HG03432 (cell line): ENCODE data around the gene MCOLN2.
"Not testable (repeated sequence)": the region's sequence is repeated elsewhere in the genome, so short reads cannot be mapped to it uniquely, and the experiment has no call there.

ENCODE experiments used
- ATAC-seq: cut with Tn5 transposase; IDR thresholded peaks from one replicate; pipeline ENCODE4 v1.9.1; 2021; ENCODE audit warnings: mild to moderate bottlenecking, moderate library complexity; ENCODE audit not compliant: unreplicated experiment

The MCOLN2 gene

DNA sequence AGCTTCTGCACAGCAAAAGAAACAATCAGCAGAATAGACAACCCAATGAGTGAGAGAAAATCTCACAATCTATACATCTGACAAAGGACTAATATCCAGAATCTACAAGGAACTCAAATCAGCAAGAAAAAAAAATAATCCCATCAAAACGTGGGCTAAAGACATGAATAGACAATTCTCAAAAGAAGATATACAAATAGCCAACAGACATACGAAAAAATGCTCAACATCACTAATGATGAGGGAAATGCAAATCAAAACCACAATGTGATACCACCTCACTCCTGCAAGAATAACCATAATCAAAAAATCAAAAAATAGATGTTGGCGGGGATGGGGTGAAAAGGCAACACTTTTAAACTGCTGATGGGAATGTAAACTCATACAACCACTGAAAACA, 10.4 kb downstream of the MCOLN2 start:
- ATAC-seq: not testable (repeated sequence)

DNA sequence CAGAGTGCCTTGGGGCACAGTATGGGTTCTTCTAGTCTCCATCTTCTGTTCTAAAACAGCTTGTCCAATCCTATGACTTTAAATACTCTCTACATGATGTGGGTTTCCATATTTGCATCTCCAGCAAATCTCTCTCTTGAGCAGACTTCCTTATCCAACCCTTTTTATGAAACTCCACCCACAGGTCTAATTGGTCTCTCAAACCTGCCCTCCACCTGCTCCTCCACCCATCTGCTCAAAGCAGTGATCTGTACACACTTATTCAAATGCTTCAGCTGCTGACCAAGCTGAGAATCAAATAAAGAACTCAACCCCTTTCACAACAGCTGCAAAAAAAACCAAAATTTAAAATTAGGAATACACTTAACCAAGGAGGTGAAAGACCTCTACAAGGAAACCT, 11.5 kb downstream of the MCOLN2 start:
- ATAC-seq: no peak

DNA sequence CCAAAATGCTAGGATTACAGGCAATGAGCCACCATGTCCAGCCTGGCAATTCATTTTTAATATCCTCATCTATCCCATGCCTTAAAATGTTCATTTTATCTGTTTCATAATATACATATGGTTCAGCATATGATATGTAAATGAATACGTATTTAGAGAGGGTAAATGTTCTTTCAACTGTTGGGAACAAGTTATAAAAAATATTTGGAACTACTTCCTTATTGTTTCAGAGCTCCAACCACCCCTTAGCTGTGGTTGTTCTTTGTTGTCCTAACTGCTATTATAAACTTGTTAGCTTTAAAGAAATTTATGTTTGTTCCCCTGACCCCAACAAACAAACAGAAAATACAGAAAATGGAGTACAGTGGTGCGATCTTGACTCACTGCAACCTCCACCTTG, 14.5 kb downstream of the MCOLN2 start:
- ATAC-seq: no peak

DNA sequence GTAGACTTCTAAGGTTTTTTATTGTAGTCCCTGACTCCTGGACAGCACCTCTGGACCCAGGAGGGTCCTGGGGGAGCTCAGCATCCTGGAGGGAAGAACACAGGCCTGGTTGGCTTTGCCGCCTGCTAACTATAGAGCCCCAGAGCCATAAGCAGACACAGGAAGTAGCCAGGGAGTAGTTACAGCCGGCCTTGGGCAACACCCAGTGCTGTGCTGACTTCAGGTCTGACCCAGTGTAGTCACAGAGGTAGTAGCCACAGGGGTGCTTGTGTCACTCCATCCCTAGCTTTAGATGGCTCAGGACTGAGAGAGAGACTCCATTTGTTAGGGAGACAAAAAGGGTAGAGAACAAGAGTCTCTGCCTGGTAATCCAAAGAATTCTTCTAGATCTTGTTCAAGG, 21.9 kb downstream of the MCOLN2 start:
- peak; percentile 33 for ATAC-seq

DNA sequence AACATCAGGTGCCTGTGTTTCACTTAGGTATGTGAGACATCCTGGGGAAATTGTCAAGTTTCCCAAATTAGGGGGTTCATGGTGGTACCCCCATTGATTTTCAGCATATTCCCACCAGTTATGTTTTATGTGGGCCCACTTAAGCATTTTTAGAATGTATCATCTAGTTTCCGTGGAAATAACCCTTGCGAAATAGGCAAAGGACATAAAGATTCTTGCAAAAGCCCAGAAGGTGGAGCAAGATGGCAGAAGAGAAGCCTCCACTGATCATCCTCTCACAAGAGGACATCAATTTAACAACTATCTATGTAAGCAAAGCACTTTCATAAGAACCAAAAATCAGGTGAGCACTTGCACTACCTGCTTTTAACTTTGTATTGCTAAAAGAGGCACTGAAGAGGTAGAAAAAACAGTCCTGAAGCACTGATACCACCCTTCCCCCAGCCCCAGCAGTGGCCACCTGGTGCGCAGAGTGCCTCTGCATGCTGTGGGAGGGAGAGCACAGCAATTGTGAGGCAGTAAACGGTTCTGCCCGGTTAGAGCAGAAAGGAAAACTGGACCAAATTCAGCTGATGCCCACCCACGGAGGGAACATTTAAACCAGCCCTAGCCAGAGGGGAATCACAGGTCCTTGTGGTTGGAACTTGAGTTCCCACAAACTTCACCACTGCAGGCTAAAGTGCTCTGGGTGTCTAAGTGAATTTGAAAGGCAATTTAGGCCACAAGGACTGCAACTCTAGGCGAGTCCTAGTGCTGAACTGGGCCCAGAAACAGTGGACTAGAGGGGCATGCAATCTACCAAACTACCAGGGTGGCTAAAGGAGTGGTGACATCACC, 23.2 kb downstream of the MCOLN2 start:
- peak; percentile 45 for ATAC-seq

DNA sequence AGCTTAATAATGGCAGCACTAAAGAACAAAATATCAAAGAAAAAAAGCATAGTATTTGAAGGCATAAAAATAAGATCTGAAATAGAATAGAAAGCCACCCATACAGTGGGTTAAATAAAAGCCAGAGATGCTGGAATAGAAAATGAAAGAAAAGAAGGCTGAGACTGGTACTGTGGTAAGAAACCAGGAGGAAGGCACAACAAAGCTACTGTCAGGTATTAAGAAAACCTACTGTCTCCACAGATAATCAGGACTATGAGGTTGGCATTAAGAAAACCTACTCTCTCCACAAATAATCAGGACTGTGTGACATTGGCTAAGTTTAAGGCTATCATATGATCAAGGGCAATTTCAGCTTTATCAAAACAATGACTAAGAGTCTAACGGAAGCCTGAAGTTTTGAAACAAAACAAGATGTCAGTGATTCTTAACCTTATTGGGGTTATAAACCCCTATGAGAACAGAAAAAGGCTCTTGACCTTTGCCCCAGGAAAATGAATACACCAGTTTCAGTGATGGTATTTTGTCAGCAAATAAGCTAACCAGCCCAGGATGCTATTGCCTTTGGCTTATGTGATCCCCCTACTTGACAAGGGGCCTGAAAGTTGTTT, 24.4 kb downstream of the MCOLN2 start:
- peak; percentile 38 for ATAC-seq

DNA sequence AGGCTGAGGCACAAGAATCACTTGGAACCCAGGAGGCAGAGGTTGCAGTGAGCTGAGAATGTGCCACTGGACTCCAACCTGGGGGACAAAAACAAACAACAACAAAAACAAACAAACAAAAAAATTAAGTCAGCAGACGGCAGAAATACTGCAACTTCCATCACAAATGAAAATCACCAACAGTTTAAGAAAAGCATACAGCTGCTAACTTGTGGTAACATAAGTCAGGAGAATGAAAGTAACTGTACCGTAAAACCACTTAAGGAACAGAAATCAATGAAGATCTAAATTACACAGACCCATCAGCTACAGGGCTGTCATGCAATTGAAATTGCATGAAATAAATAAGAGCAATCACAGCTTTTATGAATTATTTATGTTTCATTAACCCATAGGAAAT, 25.0 kb downstream of the MCOLN2 start:
- peak; percentile 37 for ATAC-seq

DNA sequence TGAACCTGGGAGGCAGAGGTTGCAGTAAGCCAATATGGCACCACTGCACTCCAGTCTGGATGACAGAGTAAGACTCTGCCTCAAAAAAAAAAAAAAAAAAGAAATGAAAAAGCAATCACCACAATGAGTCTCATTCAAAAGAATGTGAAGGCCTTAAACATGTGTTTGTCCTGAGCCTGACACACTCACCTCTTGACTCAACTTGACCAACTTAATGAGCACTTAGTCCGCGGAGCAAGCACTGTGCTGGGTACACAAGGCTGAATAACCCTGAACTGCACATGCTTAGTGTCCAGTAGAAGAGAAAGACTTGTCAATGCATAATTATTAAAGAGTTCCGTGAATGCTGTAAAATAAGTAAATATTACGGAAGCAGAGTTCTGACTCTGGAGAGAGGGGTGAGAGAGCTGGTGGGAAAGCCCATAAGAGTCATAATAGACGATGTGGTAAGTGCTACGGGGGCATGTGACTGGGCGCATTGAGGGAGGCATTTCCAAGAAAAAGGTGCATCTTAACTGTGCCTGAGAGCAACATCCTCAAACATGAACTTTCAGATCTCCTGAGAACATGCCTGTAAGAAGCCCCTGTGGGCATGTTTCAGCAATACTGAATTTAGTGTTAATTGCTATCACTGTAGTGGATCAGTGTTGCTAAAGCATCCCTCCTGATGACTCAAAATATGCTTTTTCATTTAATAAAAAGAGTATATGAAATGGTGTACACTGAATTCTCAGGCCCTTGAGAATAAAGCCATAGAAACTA, 27.2 kb downstream of the MCOLN2 start:
- ATAC-seq: peak; percentile 48

DNA sequence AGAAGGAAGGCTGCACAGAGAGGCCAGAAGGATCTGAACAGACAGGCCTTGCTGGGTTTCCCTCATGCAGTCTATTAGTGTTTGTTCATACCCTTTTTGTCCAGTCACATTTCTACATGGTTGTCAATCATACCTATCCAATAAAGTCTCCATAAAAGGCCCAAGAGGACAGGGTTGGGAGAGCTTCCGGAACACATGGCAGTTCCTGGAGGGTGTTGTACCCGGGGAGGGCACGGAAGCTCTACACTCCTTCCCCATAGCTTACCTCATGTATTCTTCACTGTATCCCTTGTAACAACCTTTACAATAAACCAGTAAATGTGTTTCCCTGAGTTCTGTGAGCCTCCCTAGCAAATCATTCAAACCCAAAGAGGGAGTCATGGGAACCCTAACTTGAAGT, 28.0 kb downstream of the MCOLN2 start:
- no peak for ATAC-seq

DNA sequence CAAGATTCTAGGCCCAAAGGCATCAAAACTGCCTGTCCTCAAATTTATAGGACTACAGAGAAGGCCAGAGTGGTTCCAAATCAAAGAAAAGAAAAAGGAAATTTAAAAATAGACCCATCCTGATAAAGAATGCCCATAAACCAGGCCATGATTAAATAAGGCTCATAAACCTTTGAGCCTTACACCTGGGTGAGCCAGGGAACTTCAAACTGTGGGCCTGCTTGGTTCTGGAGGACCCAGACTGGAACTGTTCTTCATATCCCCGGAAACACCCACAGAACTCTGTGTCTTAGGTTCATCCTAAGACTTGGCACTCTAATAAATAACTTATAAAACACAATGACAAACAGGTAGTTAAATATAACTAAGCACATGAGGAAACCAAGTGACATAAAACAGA, 28.8 kb downstream of the MCOLN2 start:
- ATAC-seq: no peak

DNA sequence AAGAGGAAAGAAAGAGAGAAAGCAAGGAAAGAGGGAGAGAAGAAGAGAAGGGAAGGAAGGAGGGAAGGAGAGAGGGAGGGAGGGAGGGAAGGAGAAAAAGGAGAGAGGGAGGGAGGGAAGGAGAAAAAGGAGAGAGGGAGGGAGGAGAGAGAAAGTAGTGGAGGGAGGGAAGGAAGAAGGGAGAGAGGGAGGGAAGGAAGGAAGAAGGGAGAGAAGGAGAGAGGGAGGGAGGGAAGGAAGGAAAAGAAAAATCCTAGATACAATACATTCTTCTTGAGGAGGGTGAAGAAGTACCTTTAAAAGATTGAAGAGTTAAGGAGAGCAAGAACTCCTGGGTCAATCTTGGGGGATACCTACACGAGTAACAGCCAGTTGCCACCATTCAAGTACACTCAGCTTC, 29.2 kb downstream of the MCOLN2 start:
- ATAC-seq: no peak

DNA sequence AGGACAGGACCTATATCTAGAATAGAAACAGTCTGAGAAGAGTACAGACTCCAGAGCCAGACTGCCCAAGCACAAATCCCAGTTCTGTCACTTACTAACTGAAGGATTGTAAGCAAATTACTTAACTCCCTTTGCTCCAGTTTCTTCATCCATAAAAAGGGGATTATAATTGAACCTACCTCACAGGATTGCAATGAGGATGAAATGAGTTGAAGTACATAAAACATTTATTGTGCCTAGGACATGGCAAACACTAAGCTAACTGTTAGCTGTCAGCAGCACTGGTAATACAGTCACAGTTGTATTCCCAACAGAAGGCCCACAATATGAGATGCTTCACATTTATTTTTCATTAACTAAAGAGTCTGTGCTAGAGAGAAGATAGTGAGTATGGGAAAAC, 33.9 kb downstream of the MCOLN2 start:
- ATAC-seq: no peak

DNA sequence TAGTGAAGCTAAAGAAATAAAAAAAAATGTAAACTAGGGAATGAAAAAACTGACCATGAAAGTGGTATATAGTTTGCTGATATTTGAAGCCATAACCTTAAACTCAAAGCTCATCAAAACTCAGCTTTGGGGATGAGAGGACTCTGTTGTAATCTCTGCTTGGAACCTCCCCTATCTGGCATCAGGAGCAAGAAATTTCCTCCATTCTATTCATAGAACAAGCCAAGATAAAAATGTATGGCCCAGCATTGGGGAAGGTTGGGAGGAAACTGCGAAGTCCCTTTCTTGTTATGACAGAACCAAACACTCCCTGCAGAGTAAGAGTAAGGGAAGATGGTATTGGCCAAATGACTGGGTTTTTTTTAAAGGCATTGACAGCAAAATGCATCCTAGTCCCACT, 35.6 kb downstream of the MCOLN2 start:
- no peak for ATAC-seq

DNA sequence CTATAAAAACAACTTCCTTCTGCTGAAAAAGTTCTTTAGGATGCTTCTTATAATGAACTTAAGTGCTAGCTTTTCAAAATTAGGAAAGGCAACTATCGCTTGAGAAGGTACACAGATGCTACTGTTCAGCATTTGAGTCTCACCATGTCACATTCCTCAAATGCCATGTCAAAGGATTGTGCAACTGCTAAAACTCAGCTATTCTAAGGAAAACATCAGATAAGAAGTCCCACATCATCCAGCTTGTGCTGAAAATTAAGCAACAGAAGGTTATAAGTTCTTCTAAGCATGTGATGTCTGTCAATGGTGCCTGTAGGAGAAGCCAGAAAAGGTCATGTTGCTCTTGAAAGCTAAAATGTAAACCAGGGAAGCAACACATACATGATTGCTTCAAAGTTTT, 36.5 kb downstream of the MCOLN2 start:
- ATAC-seq: no peak

DNA sequence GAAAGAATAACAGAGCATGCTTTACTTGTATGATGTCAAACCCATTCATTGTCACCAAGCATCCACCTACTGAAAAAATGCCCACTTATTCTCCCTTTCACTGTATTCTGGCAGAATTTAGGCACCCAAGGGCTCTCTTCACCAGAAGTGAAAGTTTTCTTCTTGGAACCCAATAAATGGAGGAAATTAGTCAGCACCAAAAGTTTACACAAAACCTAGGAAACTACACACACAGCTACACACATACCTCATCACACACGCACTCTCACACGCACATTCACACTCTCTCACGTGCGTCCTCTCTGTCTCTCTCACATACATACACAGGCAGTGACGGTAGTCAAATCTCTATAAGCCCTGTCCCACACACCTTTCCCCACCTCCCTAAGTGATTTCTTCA, 37.6 kb downstream of the MCOLN2 start:
- ATAC-seq: peak; percentile 88

DNA sequence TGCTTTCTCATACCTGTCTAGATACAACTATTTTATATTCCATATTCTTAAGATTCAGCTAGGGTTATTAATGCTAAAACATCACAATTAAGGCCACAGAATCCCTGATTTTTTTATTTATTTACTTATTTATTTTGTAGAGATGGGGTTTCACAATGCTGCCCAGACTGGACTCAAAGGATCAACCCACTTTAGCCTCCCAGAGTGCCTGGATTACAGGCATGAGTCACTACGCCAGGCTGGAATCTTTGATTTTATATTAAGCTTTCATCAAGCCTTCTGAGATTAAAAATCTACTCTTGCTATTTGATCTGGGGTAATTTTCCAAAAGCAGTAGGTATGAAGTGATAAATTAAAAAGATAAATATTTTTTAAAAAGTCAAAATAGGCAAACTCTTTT, 38.9 kb downstream of the MCOLN2 start:
- no peak for ATAC-seq

DNA sequence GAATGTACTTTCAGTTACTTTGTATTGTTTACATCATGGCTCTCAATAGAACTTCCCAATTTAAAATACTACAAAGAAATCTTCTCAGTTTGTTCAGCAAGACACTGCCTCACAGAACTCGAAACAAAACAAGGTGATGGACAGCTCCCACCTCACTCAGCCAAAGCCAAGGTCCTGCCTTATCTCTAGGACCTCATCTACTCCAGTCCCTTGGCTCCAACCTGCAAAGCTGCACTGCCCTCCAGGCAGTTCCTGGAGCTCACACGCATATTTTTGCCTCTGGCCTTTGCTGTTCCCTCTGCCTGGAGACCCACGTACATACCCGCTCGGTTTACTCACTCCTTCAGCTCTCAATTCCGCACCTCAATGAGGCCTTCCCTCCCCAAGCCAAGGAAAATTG, 40.3 kb downstream of the MCOLN2 start:
- no peak for ATAC-seq

DNA sequence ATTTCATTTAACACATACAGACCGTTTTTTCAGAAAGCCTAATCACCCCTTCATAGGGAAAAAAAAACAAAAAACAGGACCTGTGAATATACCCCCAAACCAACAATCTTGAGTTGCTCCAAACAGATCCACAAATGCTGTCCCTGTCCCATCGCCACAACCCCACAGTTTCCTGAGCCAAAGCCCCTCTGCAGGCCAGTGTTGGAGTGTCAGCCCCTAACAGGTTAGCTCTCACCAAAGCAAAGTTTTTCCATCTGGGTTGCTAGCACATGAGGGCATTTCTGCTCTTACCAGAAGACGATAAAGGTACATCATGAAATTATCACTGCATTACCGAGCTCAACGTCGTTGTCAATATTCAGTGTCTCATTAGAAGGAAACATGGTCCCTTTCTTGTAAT, 40.8 kb downstream of the MCOLN2 start:
- no peak for ATAC-seq

DNA sequence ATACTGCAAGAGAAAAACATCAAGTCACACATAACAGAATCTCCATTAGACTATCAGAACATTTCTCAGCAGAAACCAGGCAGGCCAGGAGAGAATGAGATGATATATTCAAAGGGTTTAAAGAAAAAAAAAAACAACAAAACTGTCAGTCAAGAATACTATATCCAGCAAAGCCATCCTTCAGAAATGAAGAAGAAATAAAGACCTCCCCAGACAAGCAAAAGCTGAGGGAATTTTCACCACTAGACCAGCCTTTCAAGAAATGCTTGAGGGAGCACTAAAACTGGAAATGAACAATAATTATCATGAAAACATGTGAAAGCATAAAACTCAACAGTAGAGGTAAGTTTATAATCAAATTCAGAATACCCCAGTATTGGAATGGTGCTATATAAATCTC, 47.2 kb downstream of the MCOLN2 start:
- no peak for ATAC-seq

DNA sequence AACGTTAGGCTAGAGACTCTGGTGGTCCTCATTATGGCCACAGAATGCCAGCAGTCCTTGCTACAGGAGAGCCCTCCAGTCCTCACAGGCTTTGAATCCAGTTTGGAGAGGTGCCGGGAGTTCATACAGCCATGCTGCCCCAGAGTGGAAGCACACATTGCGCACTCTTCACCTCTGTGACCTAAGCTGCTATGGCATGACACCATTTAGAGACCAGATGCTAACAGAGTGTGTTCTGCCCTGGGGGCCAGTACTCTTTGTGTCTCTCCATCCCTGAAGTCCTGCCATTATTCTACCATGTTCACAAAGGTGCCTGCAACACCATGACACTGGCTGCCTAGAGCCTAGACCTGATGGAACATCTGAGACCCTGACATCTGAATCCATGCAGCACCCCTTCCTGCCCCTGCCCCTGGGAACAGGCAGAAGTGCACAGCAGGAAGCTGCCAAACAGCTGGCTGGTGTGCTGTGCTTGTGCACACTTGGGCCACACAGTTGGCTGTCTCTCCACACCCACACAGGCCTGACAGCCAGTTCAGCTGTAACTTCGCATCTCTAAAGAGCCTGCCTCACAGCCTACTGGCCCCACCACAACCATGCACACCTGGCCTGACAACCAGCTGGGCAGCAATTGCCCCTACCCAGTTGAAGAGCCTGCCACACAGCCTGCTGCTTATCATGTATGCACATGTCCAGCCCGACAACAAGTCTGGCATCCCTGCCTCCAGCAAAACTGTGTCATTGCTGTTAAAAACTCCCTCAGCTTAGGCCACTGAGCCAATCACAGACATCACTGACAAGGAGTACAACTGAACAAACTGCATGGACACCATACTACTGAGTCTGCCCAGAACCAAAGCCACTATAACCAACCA, 49.1 kb downstream of the MCOLN2 start:
- ATAC-seq: no peak

DNA sequence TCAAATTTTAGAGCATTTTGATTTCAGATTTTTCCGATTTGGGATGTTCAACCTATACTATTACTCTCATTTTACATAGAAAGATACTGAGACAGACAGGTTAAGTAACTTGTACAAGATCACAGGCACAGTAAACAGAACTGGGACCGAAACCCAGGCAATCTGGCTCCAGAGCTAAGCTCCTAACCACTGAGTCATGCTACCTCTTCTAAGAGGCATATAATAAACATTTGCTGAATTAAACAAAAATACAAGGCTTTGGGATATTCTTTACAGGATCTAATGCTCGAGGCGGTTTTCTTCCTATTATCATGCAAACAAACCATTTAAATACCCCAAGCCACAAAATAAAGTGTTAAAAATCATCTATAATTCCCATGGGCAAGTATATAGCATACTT, 50.3 kb downstream of the MCOLN2 start:
- ATAC-seq: no peak
